HG02798 (cell line): ENCODE results near the gene FXYD2.
A peak's percentile ranks its signal among the peaks of the same experiment; 100 is the strongest.

Experiments used
- ATAC-seq: cut with Tn5 transposase; IDR thresholded peaks from one replicate; pipeline ENCODE4 v1.9.1; 2021; ENCODE audit warnings: mild to moderate bottlenecking; ENCODE audit not compliant: unreplicated experiment, poor library complexity

Gene FXYD2

GRCh38 chr11:117859061-117859460, 34.5 kb upstream of the FXYD2 start:
- no peak for ATAC-seq

- ATAC-seq, result no peak
These were observed 33.3 kb upstream of the FXYD2 start for GRCh38 chr11:117857734-117858414.

GRCh38 chr11:117855912-117856651, 31.5 kb upstream of the FXYD2 start:
- no peak for ATAC-seq

- ATAC-seq, result no peak
These were observed 30.8 kb upstream of the FXYD2 start for GRCh38 chr11:117855186-117855845.

- ATAC-seq, result no peak
These were observed 27.8 kb upstream of the FXYD2 start for GRCh38 chr11:117852309-117852708.

GRCh38 chr11:117851852-117852251, 27.3 kb upstream of the FXYD2 start:
- ATAC-seq, result no peak

GRCh38 chr11:117851106-117851505, 26.6 kb upstream of the FXYD2 start:
- ATAC-seq, result no peak

- no peak for ATAC-seq
These were observed 25.4 kb upstream of the FXYD2 start for GRCh38 chr11:117849781-117850414.

- ATAC-seq, result peak; percentile 59
These were observed 19.3 kb upstream of the FXYD2 start for GRCh38 chr11:117843666-117844484.

GRCh38 chr11:117842131-117842941, 17.8 kb upstream of the FXYD2 start:
- ATAC-seq, result peak; percentile 39

GRCh38 chr11:117841551-117842031, 17.0 kb upstream of the FXYD2 start:
- ATAC-seq, result no peak

- ATAC-seq, result no peak
These were observed 16.5 kb upstream of the FXYD2 start for GRCh38 chr11:117840881-117841550.

- no peak for ATAC-seq
These were observed 15.6 kb upstream of the FXYD2 start for GRCh38 chr11:117839936-117840813.

GRCh38 chr11:117839380-117839881, 14.9 kb upstream of the FXYD2 start:
- ATAC-seq, result no peak

GRCh38 chr11:117838901-117839300, 14.4 kb upstream of the FXYD2 start:
- ATAC-seq, result no peak

- ATAC-seq, result no peak
These were observed 13.2 kb upstream of the FXYD2 start for GRCh38 chr11:117837791-117838190.

- ATAC-seq, result no peak
These were observed 12.7 kb upstream of the FXYD2 start for GRCh38 chr11:117837070-117837776.
